ENCODE measurements around the gene TCP11L2.

DNA sequence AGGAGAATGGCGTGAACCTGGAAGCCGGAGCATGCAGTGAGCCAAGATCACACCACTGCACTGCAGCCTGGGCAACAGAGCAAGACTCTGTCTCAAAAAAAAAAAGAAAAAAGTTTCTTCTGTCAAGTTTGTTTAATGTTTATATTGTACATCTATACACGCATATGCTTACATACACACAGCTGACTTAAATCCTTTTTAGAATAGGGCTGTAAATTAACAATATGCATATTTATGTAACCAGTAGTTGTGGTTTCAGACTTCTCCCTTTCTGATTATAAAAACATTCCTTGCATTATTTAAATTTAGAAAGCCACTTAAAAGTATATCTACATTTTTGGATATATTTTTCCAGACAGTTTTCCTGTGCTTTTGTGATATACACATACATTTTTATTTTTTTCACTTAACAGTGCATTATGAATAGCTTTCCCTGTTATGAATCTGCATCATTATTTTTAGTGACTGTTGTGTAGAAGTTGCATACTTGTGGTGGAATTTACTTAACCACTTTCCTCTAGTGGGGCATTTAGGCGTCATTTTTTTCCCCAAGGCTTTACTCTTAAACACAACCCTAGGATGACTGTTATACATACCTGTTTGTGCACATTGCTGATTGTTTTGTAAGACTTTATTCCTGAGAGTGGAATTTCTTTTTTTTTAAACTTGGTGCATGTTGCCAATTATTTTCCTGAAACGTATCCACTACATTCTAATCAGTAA, 84.4 kb downstream of the TCP11L2 start:
- TF ChIP-seq CTCF (IDR thresholded peaks at IDR 0.05) (no peak), EZH2phosphoT487 (IDR thresholded peaks at IDR 0.05) (no peak)

Measured in neural progenitor cell (in vitro differentiated cells).